NOMO-1 treated with dmso at 0.1 percent for 144 hours (cell line): Measurements from ENCODE around the gene CA12.

Source experiments
- DNase-seq: peaks from one replicate; lab custom pipeline; 2025; ENCODE audit not compliant: unreplicated experiment; lab: John Stamatoyannopoulos, UW

Gene CA12

GRCh38 chr15:63402498-63403253 lies 21.0 kb upstream of the CA12 start:
- DNase-seq, result no peak

GRCh38 chr15:63401714-63402497 lies 20.3 kb upstream of the CA12 start:
- no peak for DNase-seq

GRCh38 chr15:63401078-63401477 lies 19.4 kb upstream of the CA12 start:
- DNase-seq, result no peak

- DNase-seq, result no peak
These were observed 16.8 kb upstream of the CA12 start for GRCh38 chr15:63398456-63398855.

- DNase-seq, result no peak
These were observed 14.7 kb upstream of the CA12 start for GRCh38 chr15:63396152-63396928.

- DNase-seq, result no peak
These were observed 14.1 kb upstream of the CA12 start for GRCh38 chr15:63395730-63396151.

GRCh38 chr15:63392361-63393009 lies 10.8 kb upstream of the CA12 start:
- no peak for DNase-seq

GRCh38 chr15:63391669-63392360 lies 10.2 kb upstream of the CA12 start:
- DNase-seq, result no peak

GRCh38 chr15:63390689-63391088 lies 9.0 kb upstream of the CA12 start:
- DNase-seq, result no peak

- no peak for DNase-seq
These were observed 8.4 kb upstream of the CA12 start for GRCh38 chr15:63389902-63390670.

GRCh38 chr15:63388511-63388910 lies 6.9 kb upstream of the CA12 start:
- no peak for DNase-seq

GRCh38 chr15:63387748-63388493 lies 6.3 kb upstream of the CA12 start:
- DNase-seq, result no peak

GRCh38 chr15:63385911-63386531 lies 4.4 kb upstream of the CA12 start:
- DNase-seq, result no peak

GRCh38 chr15:63384906-63385305 lies 3.3 kb upstream of the CA12 start:
- no peak for DNase-seq

GRCh38 chr15:63382966-63383710 lies 1.5 kb upstream of the CA12 start:
- DNase-seq, result no peak

- DNase-seq, result no peak
These were observed 801 bp downstream of the CA12 start for GRCh38 chr15:63380808-63381282.

GRCh38 chr15:63380151-63380807 lies 1.4 kb downstream of the CA12 start:
- DNase-seq, result no peak
